ENCODE measurements around the gene SAP30BP.

SAP30BP gene

DNA sequence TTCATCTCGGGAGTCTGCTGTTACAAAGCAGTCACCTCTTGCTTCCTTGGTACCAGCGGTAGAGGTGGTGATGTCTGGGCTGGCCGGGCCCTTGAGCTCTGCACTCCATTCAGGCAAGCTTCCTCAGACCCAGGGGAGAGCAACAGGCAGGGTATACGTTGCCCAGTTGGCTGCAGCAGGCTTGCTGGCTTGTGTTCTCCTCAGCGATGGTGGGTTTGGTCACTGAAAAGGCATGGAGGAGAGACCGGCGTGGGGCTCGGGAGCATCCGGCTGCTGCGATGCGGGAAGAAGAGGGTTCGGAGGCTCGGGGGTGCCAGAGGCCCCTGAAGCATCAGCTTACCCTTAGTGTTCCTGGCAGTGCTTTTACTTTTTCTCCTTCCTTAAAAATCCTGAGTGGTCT is 25.8 kb downstream of the SAP30BP start:
- peaks cover 0 to 72% (median 33%) of the 10 kb centered on the region in 5 donors for H3K36me3 ChIP-seq (ENCODE audit: control insufficient read depth in 5 of 5, insufficient read depth in 5 of 5, low read length in 5 of 5)
- peaks cover 9 to 81% (median 65%) of the 10 kb centered on the region in 5 donors for H3K4me1 ChIP-seq (ENCODE audit: control insufficient read depth in 5 of 5, insufficient read depth in 5 of 5, low read length in 5 of 5)
- H3K27ac ChIP-seq (ENCODE audit: low read depth, low read length), result no peak overlapping the region
- no peak overlapping the region for H3K4me3 ChIP-seq (ENCODE audit: low read depth in 1 of 5, low read length in 5 of 5)
- no peaks in the 10 kb centered on the region for H3K9me3 ChIP-seq (ENCODE audit: control insufficient read depth in 5 of 5, low read length in 5 of 5)
- no peak overlapping the region for H3K9ac ChIP-seq (ENCODE audit: low read length in 5 of 5)
- no peaks in the 10 kb centered on the region for H3K27me3 ChIP-seq (ENCODE audit: control insufficient read depth in 5 of 5, insufficient read depth in 4 of 5, low read length in 5 of 5)

- Histone ChIP-seq H3K4me1 (ENCODE audit: control insufficient read depth in 5 of 5, insufficient read depth in 5 of 5, low read length in 5 of 5) (peaks cover 4 to 74% (median 56%) of the 10 kb centered on the region in 5 donors), H3K27me3 (ENCODE audit: control insufficient read depth in 5 of 5, insufficient read depth in 4 of 5, low read length in 5 of 5) (no peaks in the 10 kb centered on the region), H3K9me3 (ENCODE audit: control insufficient read depth in 5 of 5, low read length in 5 of 5) (no peaks in the 10 kb centered on the region), H3K4me3 (ENCODE audit: low read depth in 1 of 5, low read length in 5 of 5) (no peak overlapping the region), H3K9ac (ENCODE audit: low read length in 5 of 5) (no peak overlapping the region), H3K36me3 (ENCODE audit: control insufficient read depth in 5 of 5, insufficient read depth in 5 of 5, low read length in 5 of 5) (peaks cover 0 to 80% (median 35%) of the 10 kb centered on the region in 5 donors), H3K27ac (ENCODE audit: low read depth, low read length) (peak overlapping the region; percentile 62)
Observed at GRCh38 chr17:75693500-75694481, 26.7 kb downstream of the SAP30BP start.

DNA sequence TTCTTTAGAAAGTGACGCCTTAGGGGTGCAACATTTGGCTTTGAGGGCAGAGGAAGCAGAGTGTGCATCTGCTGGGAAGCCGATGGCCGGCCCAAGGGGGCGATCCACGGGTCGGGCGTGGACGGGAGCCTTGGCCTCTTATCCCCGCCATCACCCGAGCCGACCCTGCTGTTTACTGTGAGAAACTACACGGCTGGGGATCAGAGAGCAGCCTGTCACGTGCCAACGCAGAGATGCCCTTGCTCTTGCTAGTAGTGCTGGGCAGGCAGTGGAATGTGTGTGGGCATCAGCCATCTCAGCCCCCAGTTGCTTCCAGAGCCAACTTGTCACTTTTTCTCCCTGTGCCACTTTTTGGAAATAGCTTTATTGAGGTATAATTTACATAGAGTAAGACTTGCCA is 27.4 kb downstream of the SAP30BP start:
- Histone ChIP-seq H3K4me3 (ENCODE audit: low read depth in 1 of 5, low read length in 5 of 5) (no peak overlapping the region), H3K27ac (ENCODE audit: low read depth, low read length) (peak overlapping the region; percentile 62), H3K36me3 (ENCODE audit: control insufficient read depth in 5 of 5, insufficient read depth in 5 of 5, low read length in 5 of 5) (peaks cover 0 to 83% (median 36%) of the 10 kb centered on the region in 5 donors), H3K9me3 (ENCODE audit: control insufficient read depth in 5 of 5, low read length in 5 of 5) (no peaks in the 10 kb centered on the region), H3K27me3 (ENCODE audit: control insufficient read depth in 5 of 5, insufficient read depth in 4 of 5, low read length in 5 of 5) (no peaks in the 10 kb centered on the region), H3K4me1 (ENCODE audit: control insufficient read depth in 5 of 5, insufficient read depth in 5 of 5, low read length in 5 of 5) (peaks cover 3 to 68% (median 53%) of the 10 kb centered on the region in 5 donors), H3K9ac (ENCODE audit: low read length in 5 of 5) (no peak overlapping the region)

DNA sequence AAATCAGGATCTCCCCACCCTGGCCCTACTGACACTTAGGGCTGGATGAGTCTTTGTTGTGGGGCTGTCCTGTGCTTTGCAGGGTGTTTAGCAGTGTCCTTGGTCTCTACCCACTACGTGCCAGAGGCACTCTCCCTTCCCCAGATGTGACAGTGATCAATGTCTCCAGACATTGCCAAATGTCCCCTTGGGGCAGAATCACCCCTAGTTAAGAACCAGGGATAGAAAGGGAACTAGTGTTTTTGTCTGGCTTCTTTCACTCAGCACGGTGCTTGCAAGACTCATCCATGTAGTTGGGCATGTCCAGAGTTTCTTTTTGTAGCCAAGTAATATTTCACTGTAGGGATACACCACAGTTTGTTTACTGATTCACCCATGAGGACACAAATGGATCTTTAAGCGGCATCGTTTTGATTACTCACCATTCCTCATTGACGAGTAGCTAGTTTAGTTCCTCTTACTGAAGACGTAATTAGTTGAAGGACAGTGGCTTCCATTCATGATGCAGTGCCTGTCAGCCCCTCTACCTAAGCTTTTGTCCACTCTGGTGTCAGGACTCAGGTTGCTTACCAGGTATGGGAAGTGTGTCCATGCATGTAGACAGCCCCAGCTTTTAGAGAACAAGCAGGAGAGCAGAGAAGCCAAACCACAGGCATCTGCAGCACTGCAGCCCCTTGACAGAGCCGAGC is 28.1 kb downstream of the SAP30BP start:
- H3K4me1 ChIP-seq (ENCODE audit: control insufficient read depth in 5 of 5, insufficient read depth in 5 of 5, low read length in 5 of 5), result peaks cover 3 to 74% (median 53%) of the 10 kb centered on the region in 5 donors
- H3K36me3 ChIP-seq (ENCODE audit: control insufficient read depth in 5 of 5, insufficient read depth in 5 of 5, low read length in 5 of 5), result peaks cover 0 to 90% (median 43%) of the 10 kb centered on the region in 5 donors
- H3K9ac ChIP-seq (ENCODE audit: low read length in 5 of 5), result no peak overlapping the region
- no peaks in the 10 kb centered on the region for H3K27me3 ChIP-seq (ENCODE audit: control insufficient read depth in 5 of 5, insufficient read depth in 4 of 5, low read length in 5 of 5)
- H3K9me3 ChIP-seq (ENCODE audit: control insufficient read depth in 5 of 5, low read length in 5 of 5), result no peaks in the 10 kb centered on the region
- H3K4me3 ChIP-seq (ENCODE audit: low read depth in 1 of 5, low read length in 5 of 5), result peak overlapping the region in 1 of 5 donors; percentile 3
- H3K27ac ChIP-seq (ENCODE audit: low read depth, low read length), result no peak overlapping the region

DNA sequence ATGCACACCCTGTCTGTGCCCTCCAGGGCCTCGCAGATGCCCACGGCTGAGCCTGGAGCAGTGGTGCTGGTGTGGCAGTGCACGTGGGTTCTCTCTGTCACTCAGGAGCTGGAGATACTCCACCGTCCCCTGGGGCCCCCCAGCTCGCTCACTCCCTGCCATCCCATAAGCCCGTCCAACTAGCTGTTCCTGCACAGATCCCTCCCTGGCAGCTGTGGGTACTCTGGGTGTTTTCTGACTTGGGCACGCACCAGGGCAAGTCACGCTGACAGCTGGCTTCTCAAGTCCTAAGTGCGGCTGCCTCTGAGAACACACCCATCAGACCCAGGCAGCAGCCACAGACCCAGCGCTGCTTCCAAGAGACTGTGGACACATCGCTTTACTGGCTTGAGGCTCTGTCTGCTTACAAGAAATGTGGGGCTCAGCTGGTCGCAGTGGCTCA is 28.7 kb downstream of the SAP30BP start:
- no peak overlapping the region for H3K4me3 ChIP-seq (ENCODE audit: low read depth in 1 of 5, low read length in 5 of 5)
- peaks cover 3 to 75% (median 53%) of the 10 kb centered on the region in 5 donors for H3K4me1 ChIP-seq (ENCODE audit: control insufficient read depth in 5 of 5, insufficient read depth in 5 of 5, low read length in 5 of 5)
- H3K36me3 ChIP-seq (ENCODE audit: control insufficient read depth in 5 of 5, insufficient read depth in 5 of 5, low read length in 5 of 5), result peaks cover 0 to 91% (median 49%) of the 10 kb centered on the region in 5 donors
- H3K27me3 ChIP-seq (ENCODE audit: control insufficient read depth in 5 of 5, insufficient read depth in 4 of 5, low read length in 5 of 5), result no peaks in the 10 kb centered on the region
- no peak overlapping the region for H3K9ac ChIP-seq (ENCODE audit: low read length in 5 of 5)
- no peak overlapping the region for H3K27ac ChIP-seq (ENCODE audit: low read depth, low read length)
- no peaks in the 10 kb centered on the region for H3K9me3 ChIP-seq (ENCODE audit: control insufficient read depth in 5 of 5, low read length in 5 of 5)

DNA sequence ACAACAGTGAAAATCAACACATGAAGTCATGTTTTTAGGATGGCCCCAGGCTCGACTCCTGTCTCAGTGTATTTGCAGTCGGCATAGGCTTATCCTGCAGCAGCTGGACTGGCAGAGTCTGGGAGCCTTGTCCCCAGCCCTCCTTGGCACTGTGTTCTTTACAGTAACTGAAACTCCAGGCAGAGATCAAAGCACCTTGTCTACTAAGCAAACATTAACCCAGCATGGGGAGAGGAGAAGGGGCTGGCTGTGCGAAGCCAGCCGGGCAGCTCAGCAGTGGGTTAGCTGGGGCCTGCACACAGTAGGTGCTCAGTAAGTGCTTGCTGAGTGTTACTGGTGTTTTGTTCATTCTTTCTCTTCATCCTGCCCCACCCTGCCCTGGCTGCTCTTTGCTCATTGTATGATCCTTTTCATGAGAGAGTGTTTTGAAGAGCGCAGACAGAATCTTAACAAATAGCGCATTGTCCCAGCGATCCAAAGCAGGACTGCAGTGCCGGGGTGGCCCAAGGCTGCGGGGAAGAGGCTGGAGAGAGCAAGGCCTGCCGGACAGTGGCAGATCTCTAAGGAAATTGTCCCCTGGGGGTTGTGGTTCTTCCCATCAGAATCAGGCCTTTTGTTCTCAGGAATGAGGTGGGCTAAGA is 30.6 kb downstream of the SAP30BP start:
- peaks cover 0 to 92% (median 62%) of the 10 kb centered on the region in 5 donors for H3K36me3 ChIP-seq (ENCODE audit: control insufficient read depth in 5 of 5, insufficient read depth in 5 of 5, low read length in 5 of 5)
- no peaks in the 10 kb centered on the region for H3K9me3 ChIP-seq (ENCODE audit: control insufficient read depth in 5 of 5, low read length in 5 of 5)
- no peaks in the 10 kb centered on the region for H3K27me3 ChIP-seq (ENCODE audit: control insufficient read depth in 5 of 5, insufficient read depth in 4 of 5, low read length in 5 of 5)
- H3K4me1 ChIP-seq (ENCODE audit: control insufficient read depth in 5 of 5, insufficient read depth in 5 of 5, low read length in 5 of 5), result peaks cover 3 to 64% (median 47%) of the 10 kb centered on the region in 5 donors
- H3K27ac ChIP-seq (ENCODE audit: low read depth, low read length), result no peak overlapping the region
- H3K4me3 ChIP-seq (ENCODE audit: low read depth in 1 of 5, low read length in 5 of 5), result no peak overlapping the region
- no peak overlapping the region for H3K9ac ChIP-seq (ENCODE audit: low read length in 5 of 5)

GRCh38 chr17:75698659-75699058 is 31.5 kb downstream of the SAP30BP start:
- H3K36me3 ChIP-seq (ENCODE audit: control insufficient read depth in 5 of 5, insufficient read depth in 5 of 5, low read length in 5 of 5), result peaks cover 0 to 92% (median 65%) of the 10 kb centered on the region in 5 donors
- H3K4me3 ChIP-seq (ENCODE audit: low read depth in 1 of 5, low read length in 5 of 5), result no peak overlapping the region
- no peaks in the 10 kb centered on the region for H3K9me3 ChIP-seq (ENCODE audit: control insufficient read depth in 5 of 5, low read length in 5 of 5)
- H3K27me3 ChIP-seq (ENCODE audit: control insufficient read depth in 5 of 5, insufficient read depth in 4 of 5, low read length in 5 of 5), result no peaks in the 10 kb centered on the region
- no peak overlapping the region for H3K27ac ChIP-seq (ENCODE audit: low read depth, low read length)
- H3K9ac ChIP-seq (ENCODE audit: low read length in 5 of 5), result no peak overlapping the region
- H3K4me1 ChIP-seq (ENCODE audit: control insufficient read depth in 5 of 5, insufficient read depth in 5 of 5, low read length in 5 of 5), result peaks cover 3 to 55% (median 38%) of the 10 kb centered on the region in 5 donors

DNA sequence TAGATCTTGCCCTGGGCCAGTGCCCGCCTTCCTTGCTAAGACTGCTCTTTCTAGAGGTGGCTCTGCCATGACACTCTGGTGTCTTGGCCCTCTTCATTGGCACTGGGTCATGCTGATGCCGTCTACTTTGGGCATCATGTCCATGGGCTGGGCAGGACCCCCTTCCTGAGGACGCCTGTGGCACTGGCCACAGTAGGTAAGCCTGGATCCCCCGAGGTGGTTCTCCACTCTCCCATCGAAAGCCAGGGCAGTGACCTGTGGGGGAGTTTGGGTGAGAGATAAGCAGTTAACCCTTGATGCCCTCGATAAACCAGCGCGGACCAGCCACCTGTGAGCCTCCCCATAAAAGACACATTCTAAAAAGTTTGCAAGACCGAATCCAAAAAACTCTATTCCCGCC is 34.1 kb downstream of the SAP30BP start:
- Histone ChIP-seq H3K9me3 (ENCODE audit: control insufficient read depth in 5 of 5, low read length in 5 of 5) (no peaks in the 10 kb centered on the region), H3K27ac (ENCODE audit: low read depth, low read length) (no peak overlapping the region), H3K9ac (ENCODE audit: low read length in 5 of 5) (no peak overlapping the region), H3K4me1 (ENCODE audit: control insufficient read depth in 5 of 5, insufficient read depth in 5 of 5, low read length in 5 of 5) (peaks cover 3 to 33% (median 27%) of the 10 kb centered on the region in 5 donors), H3K36me3 (ENCODE audit: control insufficient read depth in 5 of 5, insufficient read depth in 5 of 5, low read length in 5 of 5) (peaks cover 0 to 91% (median 77%) of the 10 kb centered on the region in 5 donors), H3K4me3 (ENCODE audit: low read depth in 1 of 5, low read length in 5 of 5) (no peak overlapping the region), H3K27me3 (ENCODE audit: control insufficient read depth in 5 of 5, insufficient read depth in 4 of 5, low read length in 5 of 5) (no peaks in the 10 kb centered on the region)

GRCh38 chr17:75703191-75703590 is 36.1 kb downstream of the SAP30BP start:
- H3K36me3 ChIP-seq (ENCODE audit: control insufficient read depth in 5 of 5, insufficient read depth in 5 of 5, low read length in 5 of 5), result peaks cover 0 to 95% (median 88%) of the 10 kb centered on the region in 5 donors
- H3K4me3 ChIP-seq (ENCODE audit: low read depth in 1 of 5, low read length in 5 of 5), result no peak overlapping the region
- H3K9me3 ChIP-seq (ENCODE audit: control insufficient read depth in 5 of 5, low read length in 5 of 5), result no peaks in the 10 kb centered on the region
- H3K9ac ChIP-seq (ENCODE audit: low read length in 5 of 5), result no peak overlapping the region
- H3K4me1 ChIP-seq (ENCODE audit: control insufficient read depth in 5 of 5, insufficient read depth in 5 of 5, low read length in 5 of 5), result peaks cover 0 to 37% (median 10%) of the 10 kb centered on the region in 5 donors
- H3K27ac ChIP-seq (ENCODE audit: low read depth, low read length), result no peak overlapping the region
- no peaks in the 10 kb centered on the region for H3K27me3 ChIP-seq (ENCODE audit: control insufficient read depth in 5 of 5, insufficient read depth in 4 of 5, low read length in 5 of 5)
